PC-9 (cell line): ENCODE data around the gene FASN.

Source experiments
- EZH2 ChIP-seq: fragments of 200-600 bp; sonication (generic); IDR thresholded peaks from 2 replicates; pipeline ENCODE4 v1.8.0; 2017; ENCODE audit warnings: antibody characterized with exemption, low read depth
- TF ChIP-seq, protein P1 (sequence below): fragments of 200-600 bp; sonication (generic); conservative IDR thresholded peaks from 2 replicates; pipeline ENCODE4 v1.6.1; 2017; ENCODE audit warnings: mixed run types, antibody characterized with exemption, mild to moderate bottlenecking, moderate library complexity

GRCh38 chr17:82092628-82092994, 5.4 kb downstream of the FASN start:
- TF ChIP-seq, protein P1, sequence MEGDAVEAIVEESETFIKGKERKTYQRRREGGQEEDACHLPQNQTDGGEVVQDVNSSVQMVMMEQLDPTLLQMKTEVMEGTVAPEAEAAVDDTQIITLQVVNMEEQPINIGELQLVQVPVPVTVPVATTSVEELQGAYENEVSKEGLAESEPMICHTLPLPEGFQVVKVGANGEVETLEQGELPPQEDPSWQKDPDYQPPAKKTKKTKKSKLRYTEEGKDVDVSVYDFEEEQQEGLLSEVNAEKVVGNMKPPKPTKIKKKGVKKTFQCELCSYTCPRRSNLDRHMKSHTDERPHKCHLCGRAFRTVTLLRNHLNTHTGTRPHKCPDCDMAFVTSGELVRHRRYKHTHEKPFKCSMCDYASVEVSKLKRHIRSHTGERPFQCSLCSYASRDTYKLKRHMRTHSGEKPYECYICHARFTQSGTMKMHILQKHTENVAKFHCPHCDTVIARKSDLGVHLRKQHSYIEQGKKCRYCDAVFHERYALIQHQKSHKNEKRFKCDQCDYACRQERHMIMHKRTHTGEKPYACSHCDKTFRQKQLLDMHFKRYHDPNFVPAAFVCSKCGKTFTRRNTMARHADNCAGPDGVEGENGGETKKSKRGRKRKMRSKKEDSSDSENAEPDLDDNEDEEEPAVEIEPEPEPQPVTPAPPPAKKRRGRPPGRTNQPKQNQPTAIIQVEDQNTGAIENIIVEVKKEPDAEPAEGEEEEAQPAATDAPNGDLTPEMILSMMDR: no peak
- no peak for TF ChIP-seq EZH2
